ENCODE data around the gene ATP9A. TPM values are rescaled to one million over a fixed set of nuclear protein-coding genes. Genes with fewer than 3 reads are reported as not detected.

Gene ATP9A
- total RNA-seq, 2 experiments from 2014 or later, result 0.58 to 0.65 TPM

GRCh38 chr20:51560042-51560441 lies 208.1 kb downstream of the ATP9A start:
- CTCF ChIA-PET, result no interaction called here
- H3K4me3 Mint-ChIP-seq, result no peak overlapping the region

GRCh38 chr20:51554538-51555165 lies 213.5 kb downstream of the ATP9A start:
- intact Hi-C loops (cut with micrococcal nuclease), result no loop called here
- POLR2A ChIA-PET, result interaction anchor here (0.9 to 2.1 kb wide), 9 partner anchors 8 to 64 kb away, joined by 3 to 20 read pairs (median 5); partner anchors contain the start of gene NFATC2
- Mint-ChIP-seq H3K27me3 (peaks cover 14% of the 10 kb centered on the region), H3K4me3 (no peak overlapping the region), H3K27ac (peak overlapping the region; percentile 87), H3K4me1 (ENCODE audit: low read depth) (peaks cover 17% of the 10 kb centered on the region), H3K36me3 (ENCODE audit: low read depth) (no peaks in the 10 kb centered on the region), H3K9me3 (no peaks in the 10 kb centered on the region)
- no peak for TF ChIP-seq CTCF (IDR thresholded peaks at IDR 0.05)
- CTCF ChIA-PET, result interaction anchor here (1.0 to 4.1 kb wide), 4 partner anchors 8 to 41 kb away, joined by 3 to 25 read pairs (median 6); partner anchors contain the start of gene NFATC2
- peak; percentile 81 for ATAC-seq
- peak; percentile 59 for DNase-seq

More at GRCh38 chr20:51560042-51560441, 208.1 kb downstream of the ATP9A start:
- DNase-seq (no peak), ATAC-seq (no peak)
- H3K36me3 Mint-ChIP-seq (ENCODE audit: low read depth), result no peaks in the 10 kb centered on the region
- intact Hi-C loops (cut with micrococcal nuclease), result no loop called here
- POLR2A ChIA-PET, result interaction anchor here (0.9 kb wide), 2 partner anchors 17 to 25 kb away, joined by 3 to 4 read pairs; partner anchors contain the start of gene NFATC2
- TF ChIP-seq CTCF (IDR thresholded peaks at IDR 0.05), result no peak
- no peak overlapping the region for H3K27ac Mint-ChIP-seq
- no peaks in the 10 kb centered on the region for H3K9me3 Mint-ChIP-seq
- H3K4me1 Mint-ChIP-seq (ENCODE audit: low read depth), result peaks cover 36% of the 10 kb centered on the region
- peaks cover 52% of the 10 kb centered on the region for H3K27me3 Mint-ChIP-seq

- Mint-ChIP-seq H3K36me3 (ENCODE audit: low read depth) (no peaks in the 10 kb centered on the region), H3K27ac (peak overlapping the region; percentile 87), H3K4me3 (no peak overlapping the region), H3K9me3 (no peaks in the 10 kb centered on the region), H3K4me1 (ENCODE audit: low read depth) (peaks cover 16% of the 10 kb centered on the region), H3K27me3 (peaks cover 9% of the 10 kb centered on the region)
- ATAC-seq (peak; percentile 63), DNase-seq (no peak)
- intact Hi-C loops (cut with micrococcal nuclease), result no loop called here
- ChIA-PET CTCF (interaction anchor here (1.0 to 4.1 kb wide), 4 partner anchors 9 to 42 kb away, joined by 3 to 25 read pairs (median 6); partner anchors contain the start of gene NFATC2), POLR2A (interaction anchor here (1.0 to 2.1 kb wide), 8 partner anchors 9 to 65 kb away, joined by 3 to 20 read pairs (median 5); partner anchors contain the start of gene NFATC2)
- no peak for TF ChIP-seq CTCF (IDR thresholded peaks at IDR 0.05)
These were observed 214.2 kb downstream of the ATP9A start for GRCh38 chr20:51553897-51554486.

- peaks cover 16% of the 10 kb centered on the region for H3K4me1 Mint-ChIP-seq (ENCODE audit: low read depth)
- no peaks in the 10 kb centered on the region for H3K9me3 Mint-ChIP-seq
- no peak overlapping the region for H3K27ac Mint-ChIP-seq
- TF ChIP-seq CTCF (IDR thresholded peaks at IDR 0.05), result no peak
- ChIA-PET CTCF (interaction anchor here (1.3 to 4.1 kb wide), 3 partner anchors 9 to 564 kb away, joined by 3 to 25 read pairs (median 3); partner anchors contain the start of gene NFATC2), POLR2A (interaction anchor here (1.7 to 2.7 kb wide), 2 partner anchors 9 to 12 kb away, joined by 5 to 13 read pairs; partner anchors contain the start of gene NFATC2)
- peaks cover 2% of the 10 kb centered on the region for H3K27me3 Mint-ChIP-seq
- ATAC-seq (no peak), DNase-seq (no peak)
- no peak overlapping the region for H3K4me3 Mint-ChIP-seq
- intact Hi-C loops (cut with micrococcal nuclease), result no loop called here
- H3K36me3 Mint-ChIP-seq (ENCODE audit: low read depth), result no peaks in the 10 kb centered on the region
These were observed 217.0 kb downstream of the ATP9A start for GRCh38 chr20:51551186-51551585.

All from activated CD8-positive, alpha-beta T cell treated with anti-CD3 and anti-CD28 coated beads for 36 hours (primary cell).